ENCODE data around the gene ZBTB2.

The ZBTB2 gene

DNA sequence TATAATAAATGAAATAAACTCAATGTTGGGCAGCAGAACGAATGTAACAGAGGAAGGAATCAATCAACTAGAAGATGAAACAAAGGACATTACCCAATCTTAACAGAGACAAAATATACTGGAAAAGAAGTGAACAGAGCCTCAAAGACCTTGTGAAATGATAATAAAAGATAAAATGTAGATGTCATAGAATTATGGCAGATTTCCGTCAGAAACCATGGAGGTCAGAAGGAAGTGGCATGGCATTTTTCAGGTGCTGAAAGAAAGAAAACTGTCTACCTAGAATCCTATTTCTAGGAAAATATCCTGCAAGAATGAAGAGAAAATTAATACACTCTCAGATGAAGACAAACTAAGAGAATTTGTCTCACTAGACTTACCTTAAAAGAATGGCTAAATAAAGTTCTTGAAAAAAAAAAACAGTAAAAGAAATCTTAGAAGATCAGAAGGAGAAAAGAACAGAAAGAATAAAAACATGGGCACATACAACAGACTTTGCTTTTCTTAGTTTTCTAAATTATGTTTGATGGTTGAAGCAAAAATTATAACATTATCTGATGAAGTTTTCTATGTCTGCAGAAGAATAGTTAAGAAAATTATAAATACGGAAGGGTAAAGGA lies 23.4 kb upstream of the ZBTB2 start:
- TF ChIP-seq GATA3 (IDR thresholded peaks at IDR 0.05; ENCODE audit: low read depth, low read length) (no peak), GATA2 (IDR thresholded peaks at IDR 0.05; ENCODE audit: low read depth, low read length) (no peak)

- TF ChIP-seq GATA2 (IDR thresholded peaks at IDR 0.05; ENCODE audit: low read depth, low read length) (no peak), GATA3 (IDR thresholded peaks at IDR 0.05; ENCODE audit: low read depth, low read length) (no peak)
These were observed 22.2 kb upstream of the ZBTB2 start for GRCh38 chr6:151413372-151414145.

DNA sequence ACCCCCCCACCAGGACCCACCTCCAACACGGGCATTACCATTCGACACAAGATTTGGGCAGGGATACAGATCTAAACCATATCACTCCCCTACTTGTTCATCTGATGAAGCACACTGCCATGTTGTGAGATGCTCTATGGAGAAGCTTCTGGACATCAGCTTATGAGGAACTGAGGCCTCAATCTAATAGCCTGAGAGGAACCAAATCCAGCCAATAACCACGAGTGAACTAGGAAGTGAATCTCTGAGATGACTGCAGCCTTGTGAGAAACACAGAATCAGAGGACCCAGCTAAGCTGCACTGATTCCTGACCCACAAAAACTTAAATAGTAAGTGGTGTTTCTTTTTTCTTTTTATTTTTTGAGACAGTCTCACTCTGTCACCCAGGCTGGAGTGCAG lies 21.6 kb upstream of the ZBTB2 start:
- TF ChIP-seq GATA2 (IDR thresholded peaks at IDR 0.05; ENCODE audit: low read depth, low read length) (no peak), GATA3 (IDR thresholded peaks at IDR 0.05; ENCODE audit: low read depth, low read length) (no peak)

GRCh38 chr6:151409679-151410078 lies 18.3 kb upstream of the ZBTB2 start:
- TF ChIP-seq GATA3 (IDR thresholded peaks at IDR 0.05; ENCODE audit: low read depth, low read length) (no peak), GATA2 (IDR thresholded peaks at IDR 0.05; ENCODE audit: low read depth, low read length) (no peak)

- TF ChIP-seq GATA2 (IDR thresholded peaks at IDR 0.05; ENCODE audit: low read depth, low read length) (no peak), GATA3 (IDR thresholded peaks at IDR 0.05; ENCODE audit: low read depth, low read length) (no peak)
These were observed 17.9 kb upstream of the ZBTB2 start for GRCh38 chr6:151409260-151409659.

DNA sequence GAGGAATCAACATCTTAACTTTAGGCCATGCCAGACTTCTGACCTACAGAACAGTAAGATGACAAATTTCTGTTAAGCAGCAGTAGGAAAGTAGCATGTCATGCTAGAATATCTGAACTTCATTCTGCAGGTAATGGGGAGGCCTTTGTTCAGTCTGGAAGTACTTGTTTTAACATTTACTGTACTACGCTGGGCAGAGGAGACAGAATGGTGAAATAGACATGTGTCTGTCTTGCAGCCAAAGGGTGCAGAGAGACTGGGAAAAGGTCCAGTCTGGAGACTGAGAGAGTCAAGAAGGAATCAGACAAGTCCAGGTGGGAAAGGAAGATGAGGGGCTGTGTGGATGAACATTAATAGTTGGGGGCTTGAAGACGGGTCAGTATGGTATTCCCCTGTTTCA lies 17.5 kb upstream of the ZBTB2 start:
- no peak for TF ChIP-seq GATA2 (IDR thresholded peaks at IDR 0.05; ENCODE audit: low read depth, low read length)
- TF ChIP-seq GATA3 (IDR thresholded peaks at IDR 0.05; ENCODE audit: low read depth, low read length) = no peak

DNA sequence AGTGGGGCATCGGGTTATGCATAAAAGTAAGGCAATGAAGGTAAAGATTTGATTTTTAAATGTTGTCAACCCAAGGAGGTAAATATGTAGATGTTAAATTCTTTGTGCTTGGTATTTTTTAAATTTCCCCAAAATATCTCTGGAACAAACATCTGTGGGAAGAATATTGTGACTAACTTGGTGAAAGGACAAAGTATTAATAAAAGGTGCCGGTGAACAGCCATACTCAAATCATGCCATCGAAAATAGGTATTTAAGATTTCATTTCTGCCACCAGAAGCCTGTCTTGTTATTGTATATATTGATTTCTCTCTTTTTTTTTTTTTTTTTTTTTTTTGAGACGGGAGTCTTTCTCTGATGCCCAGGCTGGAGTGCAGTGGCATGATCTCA lies 12.6 kb upstream of the ZBTB2 start:
- TF ChIP-seq GATA3 (IDR thresholded peaks at IDR 0.05; ENCODE audit: low read depth, low read length) (no peak), GATA2 (IDR thresholded peaks at IDR 0.05; ENCODE audit: low read depth, low read length) (no peak)

- TF ChIP-seq GATA3 (IDR thresholded peaks at IDR 0.05; ENCODE audit: low read depth, low read length) (no peak), GATA2 (IDR thresholded peaks at IDR 0.05; ENCODE audit: low read depth, low read length) (no peak)
These were observed 10.9 kb upstream of the ZBTB2 start for GRCh38 chr6:151402228-151402627.

GRCh38 chr6:151400473-151400872 lies 9.1 kb upstream of the ZBTB2 start:
- TF ChIP-seq GATA2 (IDR thresholded peaks at IDR 0.05; ENCODE audit: low read depth, low read length) = no peak
- no peak for TF ChIP-seq GATA3 (IDR thresholded peaks at IDR 0.05; ENCODE audit: low read depth, low read length)

- TF ChIP-seq GATA3 (IDR thresholded peaks at IDR 0.05; ENCODE audit: low read depth, low read length) (no peak), GATA2 (IDR thresholded peaks at IDR 0.05; ENCODE audit: low read depth, low read length) (no peak)
These were observed 8.3 kb upstream of the ZBTB2 start for GRCh38 chr6:151399679-151400078.

DNA sequence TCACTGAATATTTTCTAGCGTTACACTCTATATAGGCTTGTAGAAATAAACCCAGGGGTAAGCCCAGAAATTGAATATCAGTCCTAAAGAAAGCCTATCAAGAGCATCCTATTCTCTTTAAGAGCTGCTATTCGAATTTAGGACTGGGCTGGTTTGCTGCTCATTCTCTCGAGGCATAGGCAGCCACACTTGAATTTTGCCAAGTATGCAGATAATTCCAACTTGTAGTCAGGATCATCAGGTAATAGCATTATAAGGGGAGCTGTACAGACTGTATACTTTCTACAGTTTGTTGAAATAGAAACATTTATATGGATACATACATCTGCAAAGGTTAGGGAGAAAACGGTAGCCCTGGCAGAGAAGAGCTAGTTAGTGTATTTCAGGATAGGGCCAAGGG lies 2.1 kb upstream of the ZBTB2 start:
- TF ChIP-seq GATA2 (IDR thresholded peaks at IDR 0.05; ENCODE audit: low read depth, low read length) (no peak), GATA3 (IDR thresholded peaks at IDR 0.05; ENCODE audit: low read depth, low read length) (no peak)

GRCh38 chr6:151392427-151392826 lies 1.1 kb upstream of the ZBTB2 start:
- TF ChIP-seq GATA3 (IDR thresholded peaks at IDR 0.05; ENCODE audit: low read depth, low read length) (no peak), GATA2 (IDR thresholded peaks at IDR 0.05; ENCODE audit: low read depth, low read length) (no peak)

- TF ChIP-seq GATA2 (IDR thresholded peaks at IDR 0.05; ENCODE audit: low read depth, low read length) (no peak), GATA3 (IDR thresholded peaks at IDR 0.05; ENCODE audit: low read depth, low read length) (no peak)
These were observed 398 bp downstream of the ZBTB2 start for GRCh38 chr6:151390851-151391470.

GRCh38 chr6:151390276-151390850 lies 996 bp downstream of the ZBTB2 start:
- TF ChIP-seq GATA3 (IDR thresholded peaks at IDR 0.05; ENCODE audit: low read depth, low read length) = no peak
- no peak for TF ChIP-seq GATA2 (IDR thresholded peaks at IDR 0.05; ENCODE audit: low read depth, low read length)
